CD14-positive monocyte (primary cell): ENCODE results near the gene TTC28. TPM values are rescaled to one million over a fixed set of nuclear protein-coding genes. Genes with fewer than 3 reads are reported as not detected.
"Not testable (repeated sequence)": the region's sequence is repeated elsewhere in the genome, so short reads cannot be mapped to it uniquely, and the experiment has no call there.

ENCODE experiments used
- DNase-seq, 3 donors: peaks; one replicate each; pipeline ENCODE4 v3.0.0-alpha.2; 2011 to 2022
- H2AFZ ChIP-seq: 2 replicates; pipeline ENCODE4 v1.6.0; 2012; ENCODE audit warnings: mild to moderate bottlenecking, low read depth, low read length, inconsistent platforms; ENCODE audit not compliant: insufficient read depth, poor library complexity, severe bottlenecking
- H3K27ac ChIP-seq, 2 donors: 1 replicate in 1 of 2; 2 replicates in 1 of 2; pipeline ENCODE4 v1.5.1; 2012 to 2013; ENCODE audit warnings: low read length in 2 of 2, control low read depth in 1 of 2, inconsistent platforms in 1 of 2, low read depth in 1 of 2, mild to moderate bottlenecking in 1 of 2
- H3K27me3 ChIP-seq, 2 donors: one replicate each; pipeline versions ENCODE4 v1.6.0 to v1.6.1; 2011 to 2013; ENCODE audit warnings: low read length in 2 of 2; ENCODE audit not compliant: control insufficient read depth in 2 of 2, insufficient read depth in 2 of 2
- H3K36me3 ChIP-seq, 2 donors: replicated peaks in 1 of 2; 1 replicate in 1 of 2; 2 replicates in 1 of 2; pipeline versions ENCODE4 v1.5.1 to v1.6.1; 2012 to 2013; ENCODE audit warnings: low read length in 2 of 2, control low read depth in 1 of 2, inconsistent platforms in 1 of 2, mild to moderate bottlenecking in 1 of 2; ENCODE audit not compliant: insufficient read depth in 2 of 2, control insufficient read depth in 1 of 2
- H3K4me1 ChIP-seq, 2 donors: 1 replicate in 1 of 2; 2 replicates in 1 of 2; pipeline versions ENCODE4 v1.5.1 to v1.6.1; 2012 to 2013; ENCODE audit warnings: low read length in 2 of 2, control low read depth in 1 of 2, inconsistent platforms in 1 of 2, mild to moderate bottlenecking in 1 of 2, moderate library complexity in 1 of 2; ENCODE audit not compliant: insufficient read depth in 2 of 2, control insufficient read depth in 1 of 2
- H3K4me2 ChIP-seq: replicated peaks from 2 replicates; pipeline ENCODE3; 2012; ENCODE audit warnings: low read length, moderate library complexity, mild to moderate bottlenecking; ENCODE audit not compliant: poor library complexity, severe bottlenecking; ENCODE audit errors: extremely low read depth
- H3K4me3 ChIP-seq, 3 experiments: fragments of 200-600 bp in 1 of 3; sonication (generic) in 1 of 3; replicated peaks in 1 of 3; 1 replicate in 2 of 3; 2 replicates in 1 of 3; pipeline ENCODE4 v1.5.1; 2011 to 2013; ENCODE audit warnings: low read length in 3 of 3, mild to moderate bottlenecking in 3 of 3, control low read depth in 2 of 3, low read depth in 2 of 3, inconsistent platforms in 1 of 3, moderate library complexity in 1 of 3
- H3K79me2 ChIP-seq: 2 replicates; pipeline ENCODE4 v1.6.0; 2012; ENCODE audit warnings: mild to moderate bottlenecking, control low read depth, inconsistent platforms, low read length, moderate library complexity; ENCODE audit not compliant: insufficient read depth
- H3K9ac ChIP-seq: 2 replicates; pipeline ENCODE4 v1.6.0; 2017; ENCODE audit warnings: low read length, mild to moderate bottlenecking; ENCODE audit not compliant: insufficient read depth, poor library complexity, severe bottlenecking
- H3K9me3 ChIP-seq, 2 donors: replicated peaks in 1 of 2; 1 replicate in 1 of 2; 2 replicates in 1 of 2; pipeline versions ENCODE4 v1.5.1 to v1.6.1; 2012 to 2013; ENCODE audit warnings: low read length in 2 of 2, control low read depth in 1 of 2; ENCODE audit not compliant: control insufficient read depth in 1 of 2, insufficient read depth in 1 of 2
- H4K20me1 ChIP-seq: 2 replicates; pipeline ENCODE4 v1.6.0; 2012; ENCODE audit warnings: mild to moderate bottlenecking, low read length, control low read depth, moderate library complexity; ENCODE audit not compliant: insufficient read depth
- H3K27ac Mint-ChIP-seq, 7 donors: one replicate each; pipeline ENCODE4 v1.8.0; 2020; ENCODE audit warnings: mild to moderate bottlenecking in 7 of 7, mixed read lengths in 7 of 7, moderate library complexity in 6 of 7, inconsistent platforms in 2 of 7
- H3K27me3 Mint-ChIP-seq, 3 donors: one replicate each; pipeline ENCODE4 v1.8.0; 2021 to 2022; ENCODE audit warnings: low read depth in 3 of 3, mild to moderate bottlenecking in 3 of 3, mixed read lengths in 3 of 3, moderate library complexity in 3 of 3, inconsistent platforms in 1 of 3
- H3K36me3 Mint-ChIP-seq, 2 donors: one replicate each; pipeline ENCODE4 v1.8.0; 2020; ENCODE audit warnings: mixed read lengths in 2 of 2, inconsistent platforms in 1 of 2, mild to moderate bottlenecking in 1 of 2
- H3K4me1 Mint-ChIP-seq: one replicate; pipeline ENCODE4 v1.8.0; 2020; ENCODE audit warnings: mild to moderate bottlenecking, mixed read lengths
- H3K4me3 Mint-ChIP-seq, 2 donors: one replicate each; pipeline ENCODE4 v1.8.0; 2020; ENCODE audit warnings: mild to moderate bottlenecking in 2 of 2, mixed read lengths in 2 of 2, moderate library complexity in 1 of 2
- H3K9me3 Mint-ChIP-seq, 7 donors: one replicate each; pipeline ENCODE4 v1.8.0; 2020 to 2022; ENCODE audit warnings: mixed read lengths in 7 of 7, mild to moderate bottlenecking in 6 of 7, moderate library complexity in 6 of 7, inconsistent platforms in 2 of 7
- WGBS: methylation state at CpG from one replicate; pipeline ENCODE4 v1.1.5; 2013; ENCODE audit warnings: missing lambda C conversion rate; ENCODE audit not compliant: insufficient coverage; 5-methylcytosine and 5-hydroxymethylcytosine counted together
- intact Hi-C, 2 donors: fragments of 100-400 bp; cut with micrococcal nuclease; formaldehyde crosslinking; loops; one replicate each; pipeline versions ENCODE4 v1.15.0 to v1.15.1; 2023
- polyA plus RNA-seq, 3 donors: library from polyadenylated mRNA; depleted of rRNA in 1 of 3; unstranded in 2 of 3; stranded (reverse) in 1 of 3; fragments of 300-500 nt in 2 of 3; fragments of >200 nt in 1 of 3; fragmentation: Illumina TruSeq in 2 of 3; gene quantifications; 1 replicate in 2 of 3; 2 replicates in 1 of 3; pipeline ENCODE4 v1.2.3, GENCODE V29; 2012 to 2021
- TF ChIP-seq, protein P1 (sequence below): fragments of 200-600 bp; IDR thresholded peaks from one replicate; pipeline ENCODE4 v1.8.0; 2022; ENCODE audit warnings: antibody characterized with exemption, mild to moderate bottlenecking

Gene TTC28
- polyA plus RNA-seq, 3 donors = 0.24 to 0.61 TPM; not detected in 1

- intact Hi-C loops = no loop called here
- Mint-ChIP-seq H3K9me3 (peaks cover 18 to 24% (median 20%) of the 10 kb centered on the region in 7 donors), H3K27ac (no peak overlapping the region), H3K27me3 (peaks cover 0 to 3% (median 0%) of the 10 kb centered on the region in 3 donors), H3K4me3 (no peak overlapping the region), H3K4me1 (peaks cover 6% of the 10 kb centered on the region), H3K36me3 (peaks cover 4 to 6% of the 10 kb centered on the region in 2 donors)
- Histone ChIP-seq H3K27me3 (no peaks in the 10 kb centered on the region), H4K20me1 (no peaks in the 10 kb centered on the region), H3K4me2 (no peak overlapping the region), H3K4me1 (peaks cover 4 to 5% of the 10 kb centered on the region in 2 donors), H3K4me3 (no peak overlapping the region), H3K79me2 (no peaks in the 10 kb centered on the region), H3K27ac (no peak overlapping the region), H3K36me3 (no peaks in the 10 kb centered on the region), H2AFZ (no peak overlapping the region), H3K9ac (no peak overlapping the region), H3K9me3 (peaks cover 11 to 14% of the 10 kb centered on the region in 2 donors)
- no CpG with 5 or more reads among the region's 1 CpG for WGBS
- no peak for DNase-seq
- TF ChIP-seq, protein P1, sequence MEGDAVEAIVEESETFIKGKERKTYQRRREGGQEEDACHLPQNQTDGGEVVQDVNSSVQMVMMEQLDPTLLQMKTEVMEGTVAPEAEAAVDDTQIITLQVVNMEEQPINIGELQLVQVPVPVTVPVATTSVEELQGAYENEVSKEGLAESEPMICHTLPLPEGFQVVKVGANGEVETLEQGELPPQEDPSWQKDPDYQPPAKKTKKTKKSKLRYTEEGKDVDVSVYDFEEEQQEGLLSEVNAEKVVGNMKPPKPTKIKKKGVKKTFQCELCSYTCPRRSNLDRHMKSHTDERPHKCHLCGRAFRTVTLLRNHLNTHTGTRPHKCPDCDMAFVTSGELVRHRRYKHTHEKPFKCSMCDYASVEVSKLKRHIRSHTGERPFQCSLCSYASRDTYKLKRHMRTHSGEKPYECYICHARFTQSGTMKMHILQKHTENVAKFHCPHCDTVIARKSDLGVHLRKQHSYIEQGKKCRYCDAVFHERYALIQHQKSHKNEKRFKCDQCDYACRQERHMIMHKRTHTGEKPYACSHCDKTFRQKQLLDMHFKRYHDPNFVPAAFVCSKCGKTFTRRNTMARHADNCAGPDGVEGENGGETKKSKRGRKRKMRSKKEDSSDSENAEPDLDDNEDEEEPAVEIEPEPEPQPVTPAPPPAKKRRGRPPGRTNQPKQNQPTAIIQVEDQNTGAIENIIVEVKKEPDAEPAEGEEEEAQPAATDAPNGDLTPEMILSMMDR = no peak
Measured at GRCh38 chr22:28365371-28365770, 314.3 kb downstream of the TTC28 start.

DNA sequence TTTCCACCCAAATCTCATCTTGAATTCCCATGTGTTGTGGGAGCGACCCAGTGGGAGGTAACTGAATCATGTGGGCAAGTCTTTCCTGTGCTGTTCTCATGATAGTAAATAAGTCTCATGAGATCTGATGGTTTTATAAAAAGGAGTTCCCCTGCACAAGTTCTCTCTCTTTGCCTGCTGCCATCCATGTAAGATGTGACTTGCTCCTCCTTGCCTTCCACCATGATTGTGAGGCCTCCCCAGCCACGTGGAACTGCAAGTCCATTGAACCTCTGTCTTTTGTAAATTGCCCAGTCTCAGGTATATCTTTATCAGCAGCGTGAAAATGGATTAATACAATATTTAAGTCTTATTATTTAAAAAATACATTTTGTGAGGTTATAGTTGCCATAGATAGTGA lies 315.5 kb downstream of the TTC28 start:
- H3K9me3 Mint-ChIP-seq = peaks cover 18 to 24% (median 20%) of the 10 kb centered on the region in 7 donors
- H4K20me1 ChIP-seq, H3K4me1 Mint-ChIP-seq, H3K79me2 ChIP-seq, H3K36me3 Mint-ChIP-seq, H3K9ac ChIP-seq, H3K27ac Mint-ChIP-seq, H3K27ac ChIP-seq, H2AFZ ChIP-seq, intact Hi-C loops, H3K4me2 ChIP-seq, H3K36me3 ChIP-seq, H3K27me3 Mint-ChIP-seq, H3K4me1 ChIP-seq, H3K4me3 Mint-ChIP-seq, H3K27me3 ChIP-seq, DNase-seq, H3K4me3 ChIP-seq: not testable (repeated sequence)
- peaks cover 11 to 14% of the 10 kb centered on the region in 2 donors for H3K9me3 ChIP-seq
- WGBS = no CpG with 5 or more reads among the region's 3 CpGs
